ENCODE data around the gene DNAH1. TPM values are rescaled to one million over a fixed set of nuclear protein-coding genes. Genes with fewer than 3 reads are reported as not detected.
A peak's percentile ranks its signal among the peaks of the same experiment; 100 is the strongest.

The DNAH1 gene
- total and polyA plus RNA-seq, 2 donors (not counting 1 experiment from before 2014, with no cell fraction given), result 47.2 to 59.2 TPM

DNA sequence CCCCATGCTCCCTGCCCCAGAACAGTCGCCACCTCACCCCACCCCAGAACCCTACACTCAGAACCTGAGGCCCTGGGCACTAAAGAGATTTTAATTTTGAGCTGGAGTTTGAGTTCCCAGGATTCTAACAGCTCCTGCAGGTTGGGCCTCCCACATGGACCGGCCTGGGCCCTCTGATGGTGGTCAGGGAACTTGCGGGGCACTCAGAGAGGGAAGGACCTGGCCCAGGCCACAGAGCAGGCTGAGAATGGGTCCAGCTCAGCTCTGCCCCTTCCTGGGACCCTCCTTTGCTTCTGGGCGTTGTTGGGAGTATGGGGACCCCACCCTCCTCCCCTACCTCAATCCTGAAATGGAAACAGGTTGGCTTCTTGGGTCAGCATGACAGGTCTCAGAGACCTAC, 129.9 kb downstream of the DNAH1 start:
- no peaks in the 10 kb centered on the region for H3K9me3 Mint-ChIP-seq (ENCODE audit: insufficient read depth)
- no peak overlapping the region for H3K4me3 Mint-ChIP-seq
- POLR2A ChIA-PET, result no interaction called here
- DNase-seq (no peak), ATAC-seq (ENCODE audit: low read depth) (no peak)
- H3K79me2 ChIP-seq (ENCODE audit: control insufficient read depth, insufficient read depth, low read length), result no peaks in the 10 kb centered on the region
- H3K27ac Mint-ChIP-seq, result no peak overlapping the region
- peaks cover 0 to 13% of the 10 kb centered on the region in 2 donors for H3K4me1 ChIP-seq (ENCODE audit: control insufficient read depth in 2 of 2, insufficient read depth in 2 of 2, low read length in 2 of 2)
- CTCF ChIA-PET, result interaction anchor here (0.6 to 5.7 kb wide), 20 partner anchors 8 to 301 kb away, joined by 3 to 61 read pairs (median 4); partner anchors contain the start of genes NISCH, TLR9, UQCC5 and WDR82
- H3K36me3 ChIP-seq (replicated peaks in 1 of 2; ENCODE audit: control extremely low read depth in 1 of 2, control insufficient read depth in 1 of 2, extremely low read depth in 1 of 2, insufficient read depth in 2 of 2, low read length in 1 of 2), result no peaks in the 10 kb centered on the region
- H2AFZ ChIP-seq (ENCODE audit: insufficient read depth, low read depth, low read length, poor library complexity, severe bottlenecking), result no peak overlapping the region
- TF ChIP-seq EZH2 (IDR thresholded peaks at IDR 0.05; ENCODE audit: borderline replicate concordance, insufficient read depth, low read depth, low read length, poor library complexity, severe bottlenecking), result no peak
- TF ChIP-seq, protein P1, sequence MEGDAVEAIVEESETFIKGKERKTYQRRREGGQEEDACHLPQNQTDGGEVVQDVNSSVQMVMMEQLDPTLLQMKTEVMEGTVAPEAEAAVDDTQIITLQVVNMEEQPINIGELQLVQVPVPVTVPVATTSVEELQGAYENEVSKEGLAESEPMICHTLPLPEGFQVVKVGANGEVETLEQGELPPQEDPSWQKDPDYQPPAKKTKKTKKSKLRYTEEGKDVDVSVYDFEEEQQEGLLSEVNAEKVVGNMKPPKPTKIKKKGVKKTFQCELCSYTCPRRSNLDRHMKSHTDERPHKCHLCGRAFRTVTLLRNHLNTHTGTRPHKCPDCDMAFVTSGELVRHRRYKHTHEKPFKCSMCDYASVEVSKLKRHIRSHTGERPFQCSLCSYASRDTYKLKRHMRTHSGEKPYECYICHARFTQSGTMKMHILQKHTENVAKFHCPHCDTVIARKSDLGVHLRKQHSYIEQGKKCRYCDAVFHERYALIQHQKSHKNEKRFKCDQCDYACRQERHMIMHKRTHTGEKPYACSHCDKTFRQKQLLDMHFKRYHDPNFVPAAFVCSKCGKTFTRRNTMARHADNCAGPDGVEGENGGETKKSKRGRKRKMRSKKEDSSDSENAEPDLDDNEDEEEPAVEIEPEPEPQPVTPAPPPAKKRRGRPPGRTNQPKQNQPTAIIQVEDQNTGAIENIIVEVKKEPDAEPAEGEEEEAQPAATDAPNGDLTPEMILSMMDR (IDR thresholded peaks at IDR 0.05), result no peak
- intact Hi-C loops (cut with micrococcal nuclease), result loop anchor here (2.0 kb wide), 1 partner anchor 225 kb away; no protein-coding TSS in a partner anchor
- H3K9ac ChIP-seq (ENCODE audit: low read length), result no peak overlapping the region
- no peaks in the 10 kb centered on the region for H3K27me3 Mint-ChIP-seq
- no peaks in the 10 kb centered on the region for H3K27me3 ChIP-seq (replicated peaks in 1 of 4; ENCODE audit: control extremely low read depth in 1 of 4, control insufficient read depth in 3 of 4, insufficient read depth in 4 of 4, low read length in 3 of 4)
- WGBS (ENCODE audit: insufficient coverage), result 88% methylated on average over 2 of the region's 4 CpGs
- no peak overlapping the region for H3K27ac ChIP-seq (ENCODE audit: low read length in 2 of 2)
- peaks cover 6% of the 10 kb centered on the region for H3K4me1 Mint-ChIP-seq
- H3K4me3 ChIP-seq (ENCODE audit: control extremely low read depth in 1 of 5, extremely low read depth in 1 of 5, insufficient read depth in 1 of 5, low read depth in 2 of 5, low read length in 4 of 5), result no peak overlapping the region
- no peaks in the 10 kb centered on the region for H3K9me3 ChIP-seq (ENCODE audit: control extremely low read depth in 1 of 3, control insufficient read depth in 2 of 3, insufficient read depth in 1 of 3, low read length in 2 of 3)
- H3K4me2 ChIP-seq (replicated peaks; ENCODE audit: low read depth, low read length, poor library complexity, severe bottlenecking), result no peak overlapping the region
- H4K20me1 ChIP-seq (ENCODE audit: control insufficient read depth, insufficient read depth, low read length, poor library complexity, severe bottlenecking), result no peaks in the 10 kb centered on the region

DNA sequence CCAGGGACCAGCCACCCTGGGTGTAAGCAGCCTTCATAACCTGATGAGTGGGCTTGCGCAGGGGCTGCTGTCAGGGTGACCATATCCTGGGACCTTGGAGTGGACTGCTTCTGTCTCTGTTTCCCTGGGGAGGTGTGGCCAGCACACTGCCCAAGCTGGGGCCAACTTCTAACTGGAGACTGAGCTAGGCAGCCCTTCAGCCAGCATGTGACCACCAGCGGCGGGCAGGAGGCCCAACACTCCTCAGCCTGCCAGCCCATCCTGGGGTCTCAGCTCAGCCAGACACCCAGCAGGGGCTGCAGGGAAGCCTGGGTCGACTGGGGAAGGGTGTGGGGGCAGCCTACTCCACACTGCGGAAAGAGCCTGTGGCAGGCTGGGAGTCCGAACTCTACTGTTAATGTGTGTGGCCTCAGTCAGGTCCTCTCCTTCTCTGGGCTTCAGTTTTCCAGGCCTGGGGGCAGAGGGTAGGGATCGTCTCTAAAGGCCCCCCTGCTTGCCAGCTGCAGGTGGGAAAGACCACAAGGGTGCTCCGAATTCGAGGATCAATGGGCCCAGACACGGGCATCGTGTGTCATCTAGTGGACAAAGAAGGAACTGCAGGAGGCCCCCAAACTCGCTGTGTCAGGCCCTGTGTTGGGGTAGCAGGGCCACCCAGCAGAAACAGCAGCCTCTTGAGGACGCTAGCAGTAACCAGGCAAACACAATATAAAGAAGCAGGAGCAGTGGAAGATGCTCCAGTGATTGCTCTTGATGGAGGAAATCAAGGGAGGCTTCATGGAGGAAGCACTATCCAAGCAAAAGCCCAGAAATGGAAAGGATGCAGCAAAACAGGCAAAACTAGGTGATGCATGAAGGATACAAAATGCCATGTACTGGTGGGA, 130.8 kb downstream of the DNAH1 start:
- H3K27me3 ChIP-seq (replicated peaks in 1 of 4; ENCODE audit: control extremely low read depth in 1 of 4, control insufficient read depth in 3 of 4, insufficient read depth in 4 of 4, low read length in 3 of 4), result no peaks in the 10 kb centered on the region
- no peak overlapping the region for H3K27ac Mint-ChIP-seq
- H2AFZ ChIP-seq (ENCODE audit: insufficient read depth, low read depth, low read length, poor library complexity, severe bottlenecking), result no peak overlapping the region
- intact Hi-C loops (cut with micrococcal nuclease), result loop anchor here (1.0 to 2.0 kb wide), 4 partner anchors 19 to 446 kb away; no protein-coding TSS in a partner anchor
- no peaks in the 10 kb centered on the region for H3K9me3 ChIP-seq (ENCODE audit: control extremely low read depth in 1 of 3, control insufficient read depth in 2 of 3, insufficient read depth in 1 of 3, low read length in 2 of 3)
- 43% methylated on average over 13 of the region's 13 CpGs for WGBS (ENCODE audit: insufficient coverage)
- no peaks in the 10 kb centered on the region for H4K20me1 ChIP-seq (ENCODE audit: control insufficient read depth, insufficient read depth, low read length, poor library complexity, severe bottlenecking)
- H3K27ac ChIP-seq (ENCODE audit: low read length in 2 of 2), result no peak overlapping the region
- H3K79me2 ChIP-seq (ENCODE audit: control insufficient read depth, insufficient read depth, low read length), result peaks cover 2% of the 10 kb centered on the region
- ChIA-PET CTCF (interaction anchor here (0.6 to 5.7 kb wide), 24 partner anchors 8 to 448 kb away, joined by 3 to 61 read pairs (median 4); partner anchors contain the start of genes NISCH, TLR9 and WDR82), POLR2A (no interaction called here)
- H3K4me1 ChIP-seq (ENCODE audit: control insufficient read depth in 2 of 2, insufficient read depth in 2 of 2, low read length in 2 of 2), result peaks cover 0 to 13% of the 10 kb centered on the region in 2 donors
- no peak overlapping the region for H3K9ac ChIP-seq (ENCODE audit: low read length)
- TF ChIP-seq EZH2 (IDR thresholded peaks at IDR 0.05; ENCODE audit: borderline replicate concordance, insufficient read depth, low read depth, low read length, poor library complexity, severe bottlenecking), result no peak
- TF ChIP-seq, protein P1 (IDR thresholded peaks at IDR 0.05), result peak; percentile 100
- peak overlapping the region; percentile 10 for H3K4me2 ChIP-seq (replicated peaks; ENCODE audit: low read depth, low read length, poor library complexity, severe bottlenecking)
- H3K36me3 ChIP-seq (replicated peaks in 1 of 2; ENCODE audit: control extremely low read depth in 1 of 2, control insufficient read depth in 1 of 2, extremely low read depth in 1 of 2, insufficient read depth in 2 of 2, low read length in 1 of 2), result no peaks in the 10 kb centered on the region
- no peak overlapping the region for H3K4me3 Mint-ChIP-seq
- peak; percentile 71 for ATAC-seq (ENCODE audit: low read depth)
- no peaks in the 10 kb centered on the region for H3K9me3 Mint-ChIP-seq (ENCODE audit: insufficient read depth)
- peak; percentile 85 for DNase-seq
- H3K27me3 Mint-ChIP-seq, result no peaks in the 10 kb centered on the region
- no peak overlapping the region for H3K4me3 ChIP-seq (ENCODE audit: control extremely low read depth in 1 of 5, extremely low read depth in 1 of 5, insufficient read depth in 1 of 5, low read depth in 2 of 5, low read length in 4 of 5)
- H3K4me1 Mint-ChIP-seq, result peaks cover 6% of the 10 kb centered on the region
